PC-3 (cell line): ENCODE data around the gene STAT6. TPM values are rescaled to one million over a fixed set of nuclear protein-coding genes. Genes with fewer than 3 reads are reported as not detected.

Experiments
- ATAC-seq: fragments of 200-7000 bp; cut with Tn5 transposase; 2 replicates; pipeline ENCODE4 v1.9.1; 2020; ENCODE audit warnings: mild to moderate bottlenecking, moderate library complexity
- BruUV-seq: library from RNA; stranded (reverse); fragments of 400-500 nt; replicated peaks from 2 replicates; lab custom pipeline; 2021; lab: Mats Ljungman, UMichigan
- CTCF ChIA-PET: fragments of 300-600 bp; sonication (Branson Sonifier 250); formaldehyde crosslinking; loops from one replicate; lab custom pipeline; 2022; ENCODE audit warnings: antibody characterized with exemption; lab: Charles Lee
- POLR2A ChIA-PET: fragments of 300-600 bp; sonication (Branson Sonifier 250); formaldehyde crosslinking; loops from one replicate; lab custom pipeline; 2022; ENCODE audit warnings: antibody characterized with exemption; ENCODE audit not compliant: unreplicated experiment; lab: Charles Lee
- DNase-seq: peaks from one replicate; pipeline ENCODE4 v3.0.0-alpha.2; 2015
- H2AFZ ChIP-seq: fragments of 300-600 bp; sonication (generic); 2 replicates; pipeline ENCODE4 v1.6.0; 2016; ENCODE audit warnings: antibody characterized with exemption, low read length
- H3F3A ChIP-seq: fragments of 300-600 bp; sonication (generic); one replicate; pipeline ENCODE4 v1.6.0; 2017; ENCODE audit warnings: antibody characterized with exemption, low read length, control low read depth, mild to moderate bottlenecking; ENCODE audit not compliant: unreplicated experiment
- H3K27ac ChIP-seq: fragments of 300-600 bp; sonication (generic); 2 replicates; pipeline ENCODE4 v1.5.1; 2016; ENCODE audit warnings: mild to moderate bottlenecking, low read length
- H3K27me3 ChIP-seq: fragments of 300-600 bp; sonication (generic); 2 replicates; pipeline ENCODE4 v1.6.1; 2016; ENCODE audit warnings: low read length, mixed read lengths
- H3K36me3 ChIP-seq: fragments of 300-600 bp; sonication (generic); 2 replicates; pipeline ENCODE4 v1.6.1; 2016; ENCODE audit warnings: low read depth, mixed run types, low read length, mixed read lengths
- H3K4me1 ChIP-seq: fragments of 300-600 bp; sonication (generic); 2 replicates; pipeline ENCODE4 v1.5.1; 2016; ENCODE audit warnings: low read length; ENCODE audit not compliant: insufficient read depth
- H3K4me2 ChIP-seq: fragments of 300-600 bp; sonication (generic); 2 replicates; pipeline ENCODE4 v1.6.0; 2016; ENCODE audit warnings: low read length
- H3K4me3 ChIP-seq: fragments of 300-600 bp; sonication (generic); 2 replicates; pipeline ENCODE4 v1.5.1; 2016; ENCODE audit warnings: mild to moderate bottlenecking, low read length, mixed read lengths
- H3K79me2 ChIP-seq: fragments of 300-600 bp; sonication (generic); 2 replicates; pipeline ENCODE4 v1.6.1; 2017; ENCODE audit warnings: low read length, mixed read lengths
- H3K9ac ChIP-seq: fragments of 300-600 bp; sonication (generic); 2 replicates; pipeline ENCODE4 v1.6.0; 2016; ENCODE audit warnings: mild to moderate bottlenecking, low read length
- H3K9me2 ChIP-seq: fragments of 300-600 bp; sonication (generic); replicated peaks from 2 replicates; pipeline ENCODE4 v1.6.1; 2016; ENCODE audit warnings: mixed run types, low read length, mixed read lengths
- H3K9me3 ChIP-seq: fragments of 300-600 bp; sonication (generic); 2 replicates; pipeline ENCODE4 v1.6.1; 2016; ENCODE audit warnings: low read length, mixed read lengths
- H4K20me1 ChIP-seq: fragments of 300-600 bp; sonication (generic); 2 replicates; pipeline ENCODE4 v1.6.1; 2016; ENCODE audit warnings: low read length, mixed read lengths
- EZH2 ChIP-seq: fragments of 300-600 bp; sonication (generic); IDR thresholded peaks from one replicate; pipeline ENCODE4 v1.6.1; 2017; ENCODE audit warnings: antibody characterized with exemption, mild to moderate bottlenecking, low read length; ENCODE audit not compliant: unreplicated experiment
- EZH2phosphoT487 ChIP-seq: fragments of 300-600 bp; sonication (generic); IDR thresholded peaks from 2 replicates; pipeline ENCODE4 v1.6.1; 2018; ENCODE audit warnings: mild to moderate bottlenecking, antibody characterized with exemption, low read length, borderline replicate concordance
- intact Hi-C: fragments of 100-400 bp; cut with micrococcal nuclease; formaldehyde crosslinking; loops from 2 replicates; pipeline ENCODE4 v1.9.0; 2023
- total RNA-seq: library from RNA; depleted of rRNA; stranded (reverse); fragments of >200 nt; gene quantifications from 2 replicates; pipeline ENCODE4 v1.2.3, GENCODE V29; 2014
- TF ChIP-seq, protein P1 (sequence below): fragments of 300-600 bp; sonication (generic); conservative IDR thresholded peaks from 2 replicates; pipeline ENCODE4 v1.5.1; 2017; ENCODE audit warnings: antibody characterized with exemption, low read depth, mild to moderate bottlenecking, low read length

The STAT6 gene
- total RNA-seq, 1 experiment from 2014 or later: 28.4 TPM

GRCh38 chr12:57146961-57147944 lies 36.1 kb upstream of the STAT6 start, which contains the start of gene LRP1-AS:
TSS of gene LRP1-AS (minus strand) at chr12:57147619.
- no peaks in the 10 kb centered on the region for H3K9me2 ChIP-seq
- CTCF ChIA-PET: no interaction called here
- H3K4me3 ChIP-seq: no peak within 1 kb of the TSS
- H3K9ac ChIP-seq: no peak within 1 kb of the TSS
- no TSS peak for BruUV-seq
- H2AFZ ChIP-seq: no peak within 1 kb of the TSS
- no peaks in the 10 kb centered on the region for H3K27me3 ChIP-seq
- peaks cover 18% of the 10 kb centered on the region for H3K4me1 ChIP-seq
- intact Hi-C loops: no loop called here
- H4K20me1 ChIP-seq: no peaks in the 10 kb centered on the region
- no peak within 1 kb of the TSS for H3K27ac ChIP-seq
- H3F3A ChIP-seq: no peaks in the 10 kb centered on the region
- TF ChIP-seq EZH2 (no peak), EZH2phosphoT487 (no peak)
- TF ChIP-seq, protein P1, sequence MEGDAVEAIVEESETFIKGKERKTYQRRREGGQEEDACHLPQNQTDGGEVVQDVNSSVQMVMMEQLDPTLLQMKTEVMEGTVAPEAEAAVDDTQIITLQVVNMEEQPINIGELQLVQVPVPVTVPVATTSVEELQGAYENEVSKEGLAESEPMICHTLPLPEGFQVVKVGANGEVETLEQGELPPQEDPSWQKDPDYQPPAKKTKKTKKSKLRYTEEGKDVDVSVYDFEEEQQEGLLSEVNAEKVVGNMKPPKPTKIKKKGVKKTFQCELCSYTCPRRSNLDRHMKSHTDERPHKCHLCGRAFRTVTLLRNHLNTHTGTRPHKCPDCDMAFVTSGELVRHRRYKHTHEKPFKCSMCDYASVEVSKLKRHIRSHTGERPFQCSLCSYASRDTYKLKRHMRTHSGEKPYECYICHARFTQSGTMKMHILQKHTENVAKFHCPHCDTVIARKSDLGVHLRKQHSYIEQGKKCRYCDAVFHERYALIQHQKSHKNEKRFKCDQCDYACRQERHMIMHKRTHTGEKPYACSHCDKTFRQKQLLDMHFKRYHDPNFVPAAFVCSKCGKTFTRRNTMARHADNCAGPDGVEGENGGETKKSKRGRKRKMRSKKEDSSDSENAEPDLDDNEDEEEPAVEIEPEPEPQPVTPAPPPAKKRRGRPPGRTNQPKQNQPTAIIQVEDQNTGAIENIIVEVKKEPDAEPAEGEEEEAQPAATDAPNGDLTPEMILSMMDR: no peak
- no peaks in the 10 kb centered on the region for H3K79me2 ChIP-seq
- POLR2A ChIA-PET: interaction anchor here (0.5 kb wide), 1 partner anchor 186 kb away, joined by 4 read pairs; no protein-coding TSS in a partner anchor
- no peaks in the 10 kb centered on the region for H3K36me3 ChIP-seq
- DNase-seq (no peak), ATAC-seq (no peak)
- no peak within 1 kb of the TSS for H3K4me2 ChIP-seq
- H3K9me3 ChIP-seq: no peaks in the 10 kb centered on the region

DNA sequence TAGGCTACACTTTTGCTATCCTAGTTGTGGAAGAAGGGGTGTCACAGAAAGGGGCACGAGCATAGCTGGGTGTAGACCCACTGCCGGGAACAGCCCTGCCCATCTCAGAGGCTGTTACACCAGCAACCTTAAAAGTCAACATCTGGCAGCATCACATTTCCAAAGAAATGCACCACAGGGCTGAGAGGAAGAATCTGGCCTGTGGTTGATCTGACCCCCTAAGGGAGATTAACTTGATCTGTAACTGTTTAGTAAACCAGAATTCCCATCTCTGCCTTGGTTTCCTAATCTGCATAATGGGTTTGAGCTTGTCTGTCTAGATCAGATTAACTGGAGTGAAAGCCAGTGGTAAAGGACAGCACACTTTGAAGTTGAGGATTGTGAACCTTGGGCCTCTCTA lies 34.9 kb upstream of the STAT6 start:
- Histone ChIP-seq H3K4me2 (no peak overlapping the region), H3K9me2 (no peaks in the 10 kb centered on the region), H3K9me3 (no peaks in the 10 kb centered on the region), H3F3A (no peaks in the 10 kb centered on the region), H3K27me3 (no peaks in the 10 kb centered on the region), H3K27ac (no peak overlapping the region), H3K4me1 (peaks cover 7% of the 10 kb centered on the region; the same call in 1 of the 2 replicates), H3K79me2 (no peaks in the 10 kb centered on the region), H2AFZ (no peak overlapping the region), H3K9ac (no peak overlapping the region), H3K4me3 (no peak overlapping the region), H3K36me3 (no peaks in the 10 kb centered on the region), H4K20me1 (no peaks in the 10 kb centered on the region)
- ChIA-PET CTCF (no interaction called here), POLR2A (no interaction called here)
- TF ChIP-seq EZH2: no peak
- TF ChIP-seq EZH2phosphoT487: no peak
- TF ChIP-seq, protein P1: no peak
- intact Hi-C loops: no loop called here
- no peak for ATAC-seq
- no peak for DNase-seq
- BruUV-seq: no TSS peak
